SKM-1 (cell line): ENCODE data around the gene PDE6B.
"Not testable (repeated sequence)": the region's sequence is repeated elsewhere in the genome, so short reads cannot be mapped to it uniquely, and the experiment has no call there.

ENCODE experiments used
- DNase-seq: peaks from one replicate; lab custom pipeline; 2025; ENCODE audit not compliant: unreplicated experiment; lab: John Stamatoyannopoulos, UW

PDE6B gene

DNA sequence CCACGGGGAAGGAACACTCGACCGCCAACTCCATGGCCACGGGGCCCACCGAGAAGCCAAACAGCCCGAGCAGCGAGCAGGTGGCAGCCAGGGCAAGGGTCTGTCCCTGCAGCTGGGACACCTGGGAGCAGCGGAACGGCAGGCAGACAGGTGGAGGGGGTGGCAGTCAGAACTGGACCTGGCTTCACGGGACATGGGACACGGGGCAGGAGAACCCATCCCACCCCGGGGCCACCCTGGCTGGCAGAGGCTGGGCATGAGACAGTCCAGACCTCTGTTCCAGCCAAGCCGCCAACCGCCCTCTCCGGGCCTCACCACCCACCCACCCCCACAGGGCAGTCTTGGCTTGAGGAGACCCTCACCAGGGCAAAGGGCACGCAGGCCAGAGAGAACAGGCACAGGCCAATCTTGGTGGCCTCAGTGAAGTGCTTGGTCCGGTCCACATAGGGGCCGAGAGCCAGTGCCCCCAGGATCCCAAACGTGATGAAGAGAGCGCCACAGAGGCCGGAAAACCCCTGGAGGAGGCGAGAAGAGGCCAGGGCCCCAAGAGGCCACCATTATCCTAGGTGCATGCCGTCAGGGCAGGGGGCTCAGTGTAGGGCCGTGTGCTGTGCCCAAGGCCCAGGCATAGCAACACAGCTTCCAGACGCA is 58.0 kb downstream of the PDE6B start:
- no peak for DNase-seq

DNA sequence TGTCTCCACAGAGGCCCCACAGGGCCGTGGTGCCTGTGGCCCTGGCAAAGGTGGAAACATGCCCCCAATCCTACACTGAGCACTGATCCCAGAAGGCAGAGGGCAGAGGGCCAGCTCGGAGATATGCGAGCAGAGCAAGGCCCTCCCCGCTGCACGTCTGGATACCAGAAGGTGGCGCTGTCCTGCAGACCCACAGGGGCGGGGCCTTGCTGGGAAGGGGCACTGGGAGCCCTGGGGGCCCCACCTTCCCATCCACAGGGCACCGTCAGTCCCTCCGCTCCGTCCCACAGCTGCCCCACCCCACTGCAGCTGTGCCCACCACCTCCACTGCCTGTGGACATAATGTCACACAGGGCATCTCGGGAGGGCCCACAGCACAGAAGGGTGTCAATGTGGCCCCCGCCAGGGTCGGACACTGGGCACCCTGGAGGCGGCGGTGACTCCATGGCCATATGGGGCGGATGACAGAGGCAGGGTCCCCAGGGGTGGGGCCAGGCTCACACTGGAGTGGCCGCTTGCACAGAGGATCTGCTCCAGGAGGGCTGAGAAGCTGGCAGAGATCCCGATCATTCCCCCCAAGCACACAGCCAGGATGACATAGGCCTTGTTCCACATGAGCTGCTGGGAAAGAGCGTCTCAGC is 58.7 kb downstream of the PDE6B start:
- DNase-seq: peak; percentile 57

DNA sequence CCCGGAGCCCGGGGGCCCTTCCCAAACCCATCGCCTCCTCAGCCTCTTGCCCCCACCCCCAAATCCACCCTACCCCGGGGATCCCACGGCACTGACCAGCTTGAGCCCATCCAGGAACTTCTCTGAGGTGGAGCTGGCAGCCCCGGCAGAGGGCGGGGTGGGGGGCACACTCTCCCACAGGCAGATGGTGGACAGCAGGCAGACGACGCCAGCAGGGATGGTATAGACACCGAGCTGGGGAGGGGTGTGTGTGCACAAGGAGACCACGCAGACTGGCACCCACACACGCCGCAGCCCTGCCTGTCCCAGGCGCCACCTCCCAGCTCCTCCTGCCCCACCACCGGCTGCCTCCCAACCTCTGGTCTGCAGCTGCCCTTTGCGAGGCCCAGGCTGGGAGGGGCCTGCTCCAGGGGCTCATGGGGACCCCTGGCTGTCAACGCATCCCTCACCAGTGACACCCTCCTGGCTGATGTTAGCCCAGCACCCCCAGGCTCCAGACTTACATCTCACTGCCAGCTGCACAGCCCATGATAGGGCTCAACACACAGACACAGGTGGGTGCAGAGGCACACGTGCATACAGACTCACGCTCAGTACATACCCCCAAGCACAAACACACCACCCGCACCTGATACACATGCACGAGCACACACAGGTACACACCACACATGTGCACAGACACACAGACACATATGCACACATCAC is 59.4 kb downstream of the PDE6B start:
- DNase-seq: no peak

DNA sequence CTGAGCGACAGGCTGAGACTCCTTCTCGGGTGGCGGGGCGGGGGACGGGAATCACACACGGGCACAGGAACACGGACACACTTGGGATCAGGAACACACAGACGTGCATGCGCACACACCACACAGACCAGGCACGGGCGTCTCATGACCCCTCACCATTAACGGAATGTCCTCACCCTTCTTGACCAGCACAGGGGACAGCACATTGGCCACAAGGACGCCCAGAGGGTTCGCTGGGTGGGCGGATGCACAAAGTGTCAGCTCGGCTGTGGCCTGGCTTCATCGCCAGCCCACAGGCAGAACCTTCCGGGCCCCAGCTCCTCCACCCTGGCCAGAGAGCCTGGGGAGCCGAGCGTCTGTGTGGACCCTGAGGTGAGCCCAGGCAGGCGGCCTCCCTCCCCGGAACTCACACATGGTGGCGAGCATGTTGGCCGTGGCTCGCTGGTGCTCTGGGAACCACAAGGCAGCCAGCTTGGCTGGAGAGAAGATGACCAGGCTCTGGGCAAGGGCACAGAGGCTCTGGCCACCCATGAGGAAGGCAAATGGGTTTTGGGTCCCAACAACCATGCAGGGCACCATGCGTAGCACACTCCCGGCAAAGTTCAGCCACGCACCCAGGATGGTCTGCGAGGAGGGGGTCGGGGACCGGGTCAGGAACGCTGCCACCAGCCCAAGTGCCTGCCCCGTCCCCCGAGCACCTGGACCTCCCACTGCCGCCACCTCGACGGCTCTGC is 60.5 kb downstream of the PDE6B start:
- DNase-seq: no peak

DNA sequence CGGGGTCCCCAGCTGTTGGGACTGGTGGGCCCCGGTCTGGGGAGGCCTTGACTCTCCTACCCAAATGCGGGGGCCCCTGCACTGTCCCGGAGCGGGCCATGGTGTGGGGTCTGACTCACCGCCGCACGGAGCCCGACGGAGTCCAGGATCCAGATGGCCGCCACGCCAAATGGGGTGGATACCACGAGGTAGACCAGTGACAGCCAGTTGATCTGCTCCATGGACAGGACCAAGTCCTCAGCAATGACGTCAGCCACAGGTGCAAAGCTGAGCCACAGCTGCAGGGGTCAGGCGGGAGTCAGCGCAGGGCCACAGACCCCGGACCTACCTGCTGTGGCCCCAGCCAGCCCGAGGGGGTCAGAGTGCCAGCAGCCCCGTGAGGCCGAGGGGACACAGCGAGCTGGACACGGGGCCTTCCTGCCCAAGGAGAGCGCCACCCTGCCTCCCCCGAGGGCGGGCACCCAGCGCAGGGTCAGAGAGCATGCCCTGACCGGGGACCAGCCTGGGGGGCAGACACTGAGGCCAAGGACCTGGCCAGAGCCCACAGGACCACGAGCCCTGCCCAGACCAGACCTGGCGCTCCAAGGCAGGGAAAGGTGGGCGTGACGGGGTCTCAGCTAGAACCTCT is 61.2 kb downstream of the PDE6B start:
- DNase-seq: no peak

DNA sequence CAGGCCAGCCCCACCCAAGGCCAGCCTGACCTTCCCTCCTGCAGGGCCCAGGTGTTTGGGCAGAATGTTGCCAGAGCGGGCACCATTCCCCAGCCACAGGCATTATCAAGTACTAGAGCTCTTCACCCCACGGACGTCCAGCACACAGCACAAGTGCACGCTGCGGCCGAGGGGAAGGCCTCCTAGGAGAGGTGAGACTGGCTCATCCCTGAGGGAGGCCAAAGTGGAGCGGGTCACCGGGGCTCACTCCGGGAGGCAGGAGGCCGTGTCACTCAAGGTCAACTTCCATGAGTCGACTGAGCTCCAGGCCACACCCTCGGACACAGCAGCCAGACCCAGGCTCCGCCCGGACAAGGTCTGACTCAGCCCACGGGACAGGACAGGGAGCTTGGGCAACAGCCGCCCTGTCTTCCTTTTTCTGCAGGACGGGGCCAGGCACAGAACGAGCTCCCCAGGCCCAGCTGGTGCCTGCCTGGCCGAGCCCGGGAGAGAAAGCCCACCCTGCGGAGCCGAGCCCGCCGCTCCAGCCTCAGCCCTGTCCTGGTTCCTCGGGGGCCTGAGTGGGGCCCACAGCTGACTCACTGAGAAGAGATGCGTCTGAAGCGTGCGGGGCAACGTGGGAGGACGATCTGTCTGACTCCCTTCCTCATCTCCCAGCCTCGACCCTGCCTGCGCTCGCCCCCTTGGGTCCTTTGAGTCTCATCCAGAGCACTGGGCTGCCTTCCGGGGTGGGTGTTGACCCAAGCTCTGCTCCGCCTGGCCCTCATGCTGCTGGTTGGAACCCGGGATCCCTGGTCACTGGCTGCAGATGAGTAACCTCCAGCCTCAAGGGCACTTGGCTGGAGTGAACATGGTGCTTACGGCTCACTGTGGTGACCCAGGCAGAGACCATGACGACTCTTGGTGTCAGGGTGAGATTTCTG is 61.9 kb downstream of the PDE6B start:
- DNase-seq: peak; percentile 95

DNA sequence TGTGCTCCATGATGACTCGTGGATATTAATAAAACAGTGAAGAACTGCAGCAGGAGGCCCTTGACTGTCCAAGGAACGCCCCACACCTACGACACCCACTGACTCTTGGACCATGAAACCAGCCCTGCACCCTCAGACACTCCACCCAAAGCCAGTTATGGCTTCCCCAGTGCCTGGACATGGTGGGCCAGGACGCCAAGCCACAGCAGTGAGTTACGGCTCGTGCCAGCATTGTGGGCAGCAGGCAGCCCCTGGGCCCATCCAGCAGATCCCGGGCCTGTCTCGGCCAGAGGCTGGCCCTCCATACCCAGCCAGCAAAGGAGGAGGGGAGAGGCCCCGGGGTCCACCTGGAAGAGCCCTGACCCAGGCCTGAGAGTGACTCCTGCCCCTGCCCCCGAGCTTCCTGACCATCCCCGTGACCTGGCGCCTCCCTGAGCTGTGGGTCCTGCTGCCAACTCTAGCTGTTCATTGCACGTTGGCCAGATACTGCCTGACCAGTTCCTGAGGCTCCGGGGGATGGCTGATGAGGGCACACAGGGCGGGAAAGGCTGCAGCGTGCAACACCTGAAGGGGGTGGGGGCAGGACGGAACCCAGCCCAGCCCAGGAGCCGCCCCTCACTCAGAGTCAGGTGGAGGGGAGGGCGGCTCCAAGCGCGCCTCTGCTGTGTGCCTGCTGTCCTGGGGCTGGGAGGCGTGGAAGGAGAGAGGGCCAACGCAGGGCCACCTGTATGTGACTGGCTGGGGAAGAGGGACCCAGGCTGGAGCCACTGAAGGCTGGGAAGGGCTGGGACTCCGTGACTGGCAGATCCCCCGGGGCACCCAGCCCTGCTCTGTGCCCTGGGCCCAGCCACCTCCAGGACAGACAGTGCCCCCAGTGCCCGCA is 62.8 kb downstream of the PDE6B start:
- DNase-seq: no peak

DNA sequence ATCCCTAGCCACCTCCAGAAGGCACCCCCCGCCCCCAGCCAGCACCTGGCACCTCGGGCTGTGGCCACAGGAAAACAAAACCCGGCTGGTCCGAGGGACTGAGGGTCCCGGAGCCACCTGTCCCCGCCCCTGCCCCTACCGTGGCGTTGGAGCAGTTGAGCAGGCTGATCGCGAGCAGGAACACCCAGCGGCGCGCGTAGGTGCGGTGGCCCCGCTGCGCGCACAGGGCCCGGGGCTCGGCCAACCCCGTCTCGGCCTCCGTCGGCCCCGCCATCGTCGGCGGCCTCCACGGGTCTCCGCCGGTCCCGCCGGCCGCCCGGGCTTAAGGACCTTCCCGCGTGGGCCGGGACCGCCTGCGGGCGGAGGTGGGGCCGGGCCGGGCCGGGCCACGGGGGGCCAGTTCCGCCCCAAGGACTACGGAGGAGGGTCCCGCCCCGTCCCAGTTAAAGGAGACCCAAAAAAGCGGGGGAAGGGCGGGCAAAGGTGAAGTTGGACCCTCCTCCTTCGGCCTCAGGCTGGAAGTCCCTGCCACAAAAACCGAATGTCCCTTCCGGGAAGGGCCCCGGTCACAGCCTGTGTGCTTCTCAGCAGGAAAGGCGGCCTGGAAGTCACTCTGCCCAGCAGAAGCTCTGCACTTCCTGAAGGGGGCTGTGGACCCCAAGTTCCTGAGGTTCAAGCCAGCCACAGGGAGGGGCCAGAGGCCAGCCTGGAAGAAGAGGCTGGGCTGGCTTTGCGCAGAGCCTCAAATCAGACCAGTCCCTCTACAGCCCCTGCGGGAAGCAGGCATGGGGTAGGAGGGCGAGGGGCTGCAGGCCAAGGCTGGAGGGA is 63.7 kb downstream of the PDE6B start, which contains the start of gene SLC49A3:
Gene SLC49A3 (minus strand): TSS at position 298 of the 828 bp plus-strand sequence. CDS start 24 bp downstream, at position 274.
- no peak for DNase-seq

DNA sequence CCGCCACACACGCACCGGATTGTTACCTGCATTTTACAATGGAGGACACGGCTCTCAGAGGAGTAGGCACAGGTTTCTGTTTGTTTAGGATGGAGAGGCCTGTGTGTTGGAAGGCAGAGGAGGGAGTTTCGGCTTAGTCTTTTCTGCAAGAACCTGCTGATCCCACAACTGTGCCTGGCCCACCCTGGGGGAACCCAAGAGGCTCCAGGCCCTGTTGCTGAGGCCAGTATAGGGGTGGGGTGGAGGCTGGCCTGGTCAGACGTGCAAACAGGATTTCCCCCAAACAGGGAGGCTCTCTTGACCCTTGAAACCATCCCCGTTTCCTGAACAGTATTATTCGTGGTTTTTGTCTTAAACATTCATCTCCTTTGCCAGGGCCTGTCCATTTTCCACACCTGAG is 64.3 kb downstream of the PDE6B start:
- DNase-seq: no peak

DNA sequence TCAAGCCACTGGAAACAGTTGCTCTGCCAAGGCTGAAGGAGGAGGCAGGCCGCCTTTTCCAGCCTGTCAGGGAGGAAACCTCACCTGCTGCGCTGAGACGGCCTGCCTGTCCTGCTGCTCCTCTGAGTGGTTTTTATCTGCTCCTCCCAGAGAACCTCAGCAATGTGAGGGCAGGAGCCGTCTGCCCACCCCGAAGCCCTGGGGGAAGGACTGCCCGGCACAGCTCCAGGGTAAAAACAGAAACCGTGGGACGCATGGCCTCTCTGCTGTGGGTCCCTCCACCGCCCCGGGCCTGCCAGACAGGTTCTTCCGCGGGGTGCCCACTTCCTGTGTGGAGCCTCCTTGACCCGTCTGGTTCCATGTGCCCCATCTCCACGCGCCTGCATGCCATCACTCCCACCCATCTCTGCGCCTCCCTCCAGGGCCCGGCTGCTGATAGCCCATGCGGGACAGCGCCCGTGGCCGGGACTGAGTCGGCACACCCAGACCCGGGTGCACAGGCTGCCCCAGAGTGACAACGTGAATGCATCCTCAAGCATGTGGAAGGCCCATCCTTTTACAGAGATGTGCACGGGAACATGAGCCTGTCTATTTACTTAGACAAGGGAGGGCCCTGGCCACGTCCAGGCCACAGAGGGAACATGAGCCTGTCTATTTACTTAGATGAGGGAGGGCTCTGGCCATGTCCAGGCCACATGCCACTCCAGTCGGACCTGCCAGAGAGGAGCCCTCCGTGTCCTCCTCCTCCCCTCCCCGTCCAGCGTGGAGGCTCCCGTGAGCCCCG is 67.6 kb downstream of the PDE6B start:
- no peak for DNase-seq

DNA sequence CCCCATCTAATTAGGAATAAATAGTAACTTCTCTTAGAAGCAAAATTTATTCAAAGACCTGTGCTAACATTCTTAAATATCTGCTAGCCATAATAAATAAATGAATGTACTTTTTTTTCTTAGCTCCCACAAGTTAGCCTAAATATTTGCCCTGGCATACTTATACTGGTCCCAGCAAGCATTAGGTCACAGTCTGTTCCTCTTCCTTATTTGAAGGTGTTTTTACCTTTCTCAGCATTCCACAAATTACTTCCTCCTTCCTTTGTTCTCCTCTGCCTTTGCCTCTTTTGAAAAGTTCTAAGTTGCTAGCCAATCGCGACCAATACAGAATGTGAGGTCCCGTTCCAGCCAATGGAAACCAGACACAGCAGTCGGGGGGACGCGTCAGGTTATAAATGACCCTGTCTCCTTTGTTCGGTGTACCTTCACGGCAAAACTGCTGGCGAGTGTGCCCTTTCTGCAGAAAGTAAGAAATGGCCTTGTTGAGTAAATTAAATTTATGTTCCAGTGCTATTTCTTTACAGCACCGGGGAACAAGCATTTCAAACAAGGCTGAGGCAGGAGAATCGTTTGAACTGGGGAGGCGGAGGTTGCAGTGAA is 69.1 kb downstream of the PDE6B start:
- not testable (repeated sequence) for DNase-seq

DNA sequence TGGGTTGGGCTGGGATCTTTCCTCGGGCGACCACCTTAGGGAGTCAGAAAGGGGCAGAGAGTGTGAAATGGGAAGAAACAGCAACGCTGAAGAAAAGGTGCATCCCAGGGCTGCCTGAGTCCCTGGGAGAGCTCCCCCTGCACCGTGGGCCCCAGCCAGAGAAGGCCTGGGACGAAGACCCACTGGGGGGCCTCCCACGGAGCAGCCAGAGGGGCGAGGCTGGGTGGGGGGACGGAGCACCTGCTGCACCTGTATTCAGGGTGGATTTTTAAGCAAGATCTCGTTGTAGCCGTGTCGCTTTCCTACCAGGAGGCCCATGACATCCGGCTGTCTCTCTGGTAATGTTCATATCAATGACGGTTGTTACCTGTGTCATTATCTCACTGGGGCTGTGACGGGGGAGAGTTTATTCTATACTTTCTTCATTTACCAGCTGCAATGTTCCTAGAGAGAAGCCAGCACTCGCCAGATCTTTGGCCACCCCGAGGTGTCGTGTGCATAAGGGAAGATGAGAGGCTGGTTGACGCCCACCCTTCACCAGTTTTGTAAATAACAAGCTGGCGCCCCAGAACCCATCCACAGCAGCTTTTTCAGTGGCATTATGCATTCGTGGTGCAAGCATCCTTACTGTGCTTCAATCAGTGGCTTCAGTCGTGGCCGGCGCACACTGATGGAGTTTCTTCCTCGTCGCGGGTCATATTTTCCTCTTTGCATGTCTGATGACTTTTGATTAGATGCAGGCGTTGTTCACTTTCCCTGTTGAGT is 74.6 kb downstream of the PDE6B start:
- DNase-seq: no peak

DNA sequence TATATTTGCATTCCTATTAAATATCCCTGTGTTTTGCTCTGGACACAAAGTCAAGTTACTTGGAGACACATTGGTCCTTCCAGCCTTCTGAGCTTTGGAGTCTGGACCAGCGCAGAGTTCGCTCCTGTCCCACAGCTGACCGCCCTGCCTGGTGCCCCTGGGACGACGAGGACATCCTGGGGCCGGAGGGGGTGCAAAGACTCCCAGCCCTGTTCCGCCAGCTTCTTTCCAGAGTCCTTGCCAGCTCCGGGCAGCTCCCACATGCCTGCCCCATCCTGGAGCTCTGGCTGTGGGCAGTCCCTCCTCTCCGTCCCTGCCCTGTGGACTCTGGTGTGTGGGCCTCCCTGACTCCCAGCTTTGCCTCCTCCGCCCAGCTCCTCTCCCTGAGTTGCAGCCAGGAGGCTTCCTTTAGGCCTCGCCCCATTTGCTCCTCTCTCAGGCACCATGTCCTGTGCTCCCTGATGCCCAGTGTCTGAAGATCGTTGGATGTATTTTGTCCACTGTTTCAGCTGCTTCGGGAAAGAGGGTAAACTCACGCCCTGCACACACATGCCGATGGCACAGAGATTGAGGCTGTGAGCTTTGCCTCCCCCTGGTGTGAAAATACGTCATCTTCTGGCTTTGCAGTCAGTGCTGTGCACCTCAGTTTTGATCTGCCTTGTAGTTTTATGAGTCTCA is 75.4 kb downstream of the PDE6B start:
- DNase-seq: no peak

DNA sequence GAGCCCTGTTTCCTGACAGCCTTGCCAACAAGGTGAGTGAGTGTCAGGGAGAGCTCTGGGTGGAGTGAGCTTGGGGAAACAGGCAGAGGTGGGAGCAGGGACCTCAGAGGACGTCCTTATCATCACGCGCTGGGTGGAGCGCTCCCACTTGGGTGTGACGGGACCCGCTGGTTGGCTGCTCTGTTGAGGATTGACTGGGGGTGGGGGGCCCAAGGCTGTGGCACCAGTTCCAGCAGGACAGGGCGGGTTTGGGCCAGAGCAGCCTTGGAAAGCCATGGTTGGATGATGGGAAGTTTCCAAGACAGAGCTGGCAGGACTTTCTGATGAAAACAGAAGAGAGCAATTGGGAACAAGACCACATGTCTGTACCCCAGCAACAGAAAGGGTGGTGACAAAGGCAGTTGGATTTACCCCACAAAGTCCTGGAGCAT is 77.3 kb downstream of the PDE6B start:
- no peak for DNase-seq

DNA sequence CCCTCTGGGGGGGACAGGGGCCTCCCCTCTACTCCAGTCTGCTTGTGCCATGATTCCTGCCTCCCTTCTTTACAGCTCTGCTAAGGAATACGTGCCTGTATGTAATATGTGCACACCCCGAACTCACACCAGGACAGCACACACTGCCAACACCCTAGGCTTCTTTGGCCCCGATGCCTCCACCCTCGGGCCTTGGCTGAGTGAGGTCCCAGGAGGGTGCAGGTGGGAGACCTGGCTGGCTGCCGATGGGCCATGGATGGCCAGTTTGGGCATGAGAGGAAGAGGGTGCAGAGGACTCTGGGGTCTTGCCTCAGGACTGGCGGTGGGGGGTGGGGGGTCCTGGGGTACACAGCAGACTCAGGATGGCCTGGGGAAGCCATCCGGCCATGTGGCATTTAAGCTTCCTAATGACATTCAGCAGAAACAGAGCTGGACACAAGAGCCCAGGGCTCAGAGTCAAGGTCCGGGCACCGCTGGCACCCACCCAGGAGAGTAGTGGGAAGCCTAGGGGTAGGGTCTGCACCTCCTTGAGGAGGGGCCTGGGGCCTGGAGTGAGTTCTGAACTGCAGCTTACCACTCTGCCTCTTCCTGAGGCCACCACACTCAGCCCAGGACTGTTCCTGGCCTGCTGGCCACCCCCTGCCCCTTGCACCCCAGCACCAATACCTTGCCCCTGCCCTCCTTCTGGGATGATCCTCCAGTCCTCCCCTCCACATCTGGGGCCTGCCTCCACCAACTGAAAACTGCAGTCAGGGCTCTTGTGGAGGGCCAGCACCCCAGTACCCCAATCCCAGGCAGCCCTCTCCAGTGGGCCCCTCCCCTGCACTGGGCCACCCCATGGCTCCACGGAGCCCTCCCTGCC is 78.2 kb downstream of the PDE6B start:
- DNase-seq: no peak
